Prostate gland (tissue), 2 donors: ENCODE measurements around the gene RBFOX1.
"Not testable (repeated sequence)": the region's sequence is repeated elsewhere in the genome, so short reads cannot be mapped to it uniquely, and the experiment has no call there.

Experiments
- POLR2A ChIP-seq: fragments of 450-650 bp; IDR thresholded peaks from one replicate; pipeline ENCODE4 v1.6.1; 2016; ENCODE audit warnings: antibody characterized with exemption, mild to moderate bottlenecking
- TF ChIP-seq, protein P1 (sequence below), 4 experiments: fragments of 200-600 bp in 2 of 4; fragments of 450-650 bp in 2 of 4; sonication (generic) in 2 of 4; IDR thresholded peaks; 1 replicate in 3 of 4; 2 replicates in 1 of 4; pipeline ENCODE4 v1.5.1; 2016 to 2019; ENCODE audit warnings: antibody characterized with exemption in 4 of 4, mild to moderate bottlenecking in 2 of 4, moderate library complexity in 2 of 4

DNA sequence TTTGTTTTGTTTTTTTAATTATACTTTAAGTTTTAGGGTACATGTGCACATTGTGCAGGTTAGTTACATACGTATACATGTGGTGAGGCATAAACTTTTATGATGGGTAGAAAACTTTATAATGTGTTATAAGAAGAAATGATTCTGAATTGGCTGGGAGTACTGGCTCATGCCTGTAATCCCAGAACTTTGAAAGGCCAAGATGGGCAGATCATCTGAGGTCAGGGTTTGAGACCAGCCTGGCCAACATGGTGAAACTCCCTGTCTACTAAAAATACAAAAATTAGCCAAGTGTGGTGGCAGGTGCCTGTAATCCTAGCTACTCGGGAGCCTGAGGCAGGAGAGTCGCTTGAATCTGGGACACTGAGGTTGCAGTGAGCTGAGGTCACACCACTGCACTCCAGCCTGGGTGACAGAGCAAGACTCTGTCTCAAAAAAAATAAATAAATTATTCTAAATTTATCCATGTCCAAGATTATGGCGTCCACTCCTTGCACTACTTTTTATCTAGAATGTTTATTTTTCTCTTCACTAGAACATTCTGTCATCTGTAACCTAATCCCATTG lies 170.0 kb downstream of the RBFOX1 start:
- TF ChIP-seq POLR2A = not testable (repeated sequence)
- TF ChIP-seq, protein P1, sequence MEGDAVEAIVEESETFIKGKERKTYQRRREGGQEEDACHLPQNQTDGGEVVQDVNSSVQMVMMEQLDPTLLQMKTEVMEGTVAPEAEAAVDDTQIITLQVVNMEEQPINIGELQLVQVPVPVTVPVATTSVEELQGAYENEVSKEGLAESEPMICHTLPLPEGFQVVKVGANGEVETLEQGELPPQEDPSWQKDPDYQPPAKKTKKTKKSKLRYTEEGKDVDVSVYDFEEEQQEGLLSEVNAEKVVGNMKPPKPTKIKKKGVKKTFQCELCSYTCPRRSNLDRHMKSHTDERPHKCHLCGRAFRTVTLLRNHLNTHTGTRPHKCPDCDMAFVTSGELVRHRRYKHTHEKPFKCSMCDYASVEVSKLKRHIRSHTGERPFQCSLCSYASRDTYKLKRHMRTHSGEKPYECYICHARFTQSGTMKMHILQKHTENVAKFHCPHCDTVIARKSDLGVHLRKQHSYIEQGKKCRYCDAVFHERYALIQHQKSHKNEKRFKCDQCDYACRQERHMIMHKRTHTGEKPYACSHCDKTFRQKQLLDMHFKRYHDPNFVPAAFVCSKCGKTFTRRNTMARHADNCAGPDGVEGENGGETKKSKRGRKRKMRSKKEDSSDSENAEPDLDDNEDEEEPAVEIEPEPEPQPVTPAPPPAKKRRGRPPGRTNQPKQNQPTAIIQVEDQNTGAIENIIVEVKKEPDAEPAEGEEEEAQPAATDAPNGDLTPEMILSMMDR (IDR thresholded peaks at IDR 0.05) = not testable (repeated sequence)
